ENCODE data around the gene CNTNAP2.

The CNTNAP2 gene

GRCh38 chr7:148174376-148174775 is 2057.8 kb downstream of the CNTNAP2 start:
- TF ChIP-seq SP7 (tag by site-specific recombination; IDR thresholded peaks at IDR 0.05) = no peak
- TF ChIP-seq ZNF157 (tag by site-specific recombination; IDR thresholded peaks at IDR 0.05) = no peak
- no peak for TF ChIP-seq KLF1 (tag by site-specific recombination; IDR thresholded peaks at IDR 0.05)
- no peak for TF ChIP-seq BCL11B (tag by site-specific recombination; IDR thresholded peaks at IDR 0.05; ENCODE audit: low read depth)
- no peak for TF ChIP-seq TSHZ1 (tag by site-specific recombination; IDR thresholded peaks at IDR 0.05; ENCODE audit: borderline replicate concordance)
- no peak for TF ChIP-seq ZSCAN30 (tag by site-specific recombination; IDR thresholded peaks at IDR 0.05)
- no peak for TF ChIP-seq ELK4 (IDR thresholded peaks at IDR 0.05; ENCODE audit: borderline replicate concordance, low read depth, low read length)
- no peak for TF ChIP-seq ZNF133 (tag by site-specific recombination; IDR thresholded peaks at IDR 0.05)
- TF ChIP-seq ZNF112 (tag by site-specific recombination; IDR thresholded peaks at IDR 0.05) = no peak
- TF ChIP-seq GFI1B (tag by site-specific recombination; IDR thresholded peaks at IDR 0.05) = no peak
- TF ChIP-seq ZNF621 (tag by site-specific recombination; IDR thresholded peaks at IDR 0.05) = no peak
- TF ChIP-seq ZNF558 (tag by site-specific recombination; IDR thresholded peaks at IDR 0.05) = no peak
- no peak for TF ChIP-seq ZBTB11 (tag by site-specific recombination; conservative IDR thresholded peaks at IDR 0.05; ENCODE audit: low read depth)
- no peak for TF ChIP-seq ZNF514 (tag by site-specific recombination; IDR thresholded peaks at IDR 0.05)
- TF ChIP-seq HOXC10 (CRISPR knock-in tag; IDR thresholded peaks at IDR 0.05) = no peak
- no peak for TF ChIP-seq BCL6B (tag by site-specific recombination; IDR thresholded peaks at IDR 0.05)
- no peak for TF ChIP-seq EGR2 (tag by site-specific recombination; IDR thresholded peaks at IDR 0.05; ENCODE audit: low read depth)
- TF ChIP-seq ZNF292 (tag by site-specific recombination; IDR thresholded peaks at IDR 0.05; ENCODE audit: borderline replicate concordance, low read depth) = no peak
- TF ChIP-seq ZNF398 (tag by site-specific recombination; IDR thresholded peaks at IDR 0.05) = no peak
- ChIA-PET POLR2A (no interaction called here), CTCF (no interaction called here)
- Histone ChIP-seq H3K4me3 (ENCODE audit: low read depth, low read length) (no peak overlapping the region), H3K9me3 (ENCODE audit: control insufficient read depth, insufficient read depth, low read depth, low read length) (no peaks in the 10 kb centered on the region), H3K36me3 (ENCODE audit: control insufficient read depth in 2 of 2, insufficient read depth in 1 of 2, low read length in 2 of 2) (no peaks in the 10 kb centered on the region), H3K4me1 (ENCODE audit: control insufficient read depth, insufficient read depth, low read length) (no peaks in the 10 kb centered on the region), H3K27ac (ENCODE audit: extremely low read depth, low read depth, low read length) (no peak overlapping the region)
